Measurements from ENCODE around the gene CLDN1. TPM values are rescaled to one million over a fixed set of nuclear protein-coding genes. Genes with fewer than 3 reads are reported as not detected.

The CLDN1 gene
- total and polyA plus RNA-seq, 2 of the 13 experiments (the other 11 are each of a cell fraction or from before 2014, with no cell fraction given) = 42.7 to 51.6 TPM

- no peak for TF ChIP-seq ZNF687 (CRISPR knock-in tag; IDR thresholded peaks at IDR 0.05)
- no peak for TF ChIP-seq ZBED4 (CRISPR knock-in tag; IDR thresholded peaks at IDR 0.05; ENCODE audit: borderline replicate concordance)
- peak; percentile 93 for TF ChIP-seq ELF3 (CRISPR knock-in tag; IDR thresholded peaks at IDR 0.05)
- peak; percentile 24; the same call in 1 of the 2 replicates for TF ChIP-seq NCOR1 (IDR thresholded peaks at IDR 0.05; ENCODE audit: borderline replicate concordance, low read length)
- no peak for TF ChIP-seq ZNF530 (CRISPR knock-in tag; IDR thresholded peaks at IDR 0.05; ENCODE audit: low read depth)
- TF ChIP-seq HMGA1 (CRISPR knock-in tag; conservative IDR thresholded peaks at IDR 0.05) = no peak
- peak; percentile 48; the same call in 1 of the 2 replicates for TF ChIP-seq ZGPAT (CRISPR knock-in tag; IDR thresholded peaks at IDR 0.05)
- TF ChIP-seq ATF5 (CRISPR knock-in tag; IDR thresholded peaks at IDR 0.05; ENCODE audit: low read depth) = no peak
- no peak for TF ChIP-seq ZNF709 (CRISPR knock-in tag; IDR thresholded peaks at IDR 0.05)
- no peak for TF ChIP-seq CBFB (CRISPR knock-in tag; IDR thresholded peaks at IDR 0.05)
- TF ChIP-seq GMEB1 (CRISPR knock-in tag; IDR thresholded peaks at IDR 0.05; ENCODE audit: borderline replicate concordance) = no peak
- TF ChIP-seq ZNF652 (CRISPR knock-in tag; IDR thresholded peaks at IDR 0.05; ENCODE audit: borderline replicate concordance, low read depth) = peak; percentile 84
- TF ChIP-seq GABPB1 (CRISPR knock-in tag; IDR thresholded peaks at IDR 0.05) = no peak
- peak; percentile 53 for TF ChIP-seq MED1 (CRISPR knock-in tag; IDR thresholded peaks at IDR 0.05)
- TF ChIP-seq ELF1 (CRISPR knock-in tag; IDR thresholded peaks at IDR 0.05) = peak; percentile 37; the same call in 1 of the 2 replicates
- TF ChIP-seq IRF1 (CRISPR knock-in tag; IDR thresholded peaks at IDR 0.05; ENCODE audit: low read depth) = no peak
Measured at GRCh38 chr3:190281308-190282051, 40.8 kb downstream of the CLDN1 start (continued).
